GM12891 (cell line): ENCODE results near the gene MNT.

Experiments used
- POLR2A ChIP-seq: IDR thresholded peaks from 2 replicates; pipeline ENCODE4 v1.6.1; 2011; ENCODE audit warnings: low read depth, low read length, control low read depth
- POLR2AphosphoS5 ChIP-seq: IDR thresholded peaks from 2 replicates; pipeline ENCODE4 v1.6.1; 2011; ENCODE audit warnings: low read depth, low read length, control low read depth

DNA sequence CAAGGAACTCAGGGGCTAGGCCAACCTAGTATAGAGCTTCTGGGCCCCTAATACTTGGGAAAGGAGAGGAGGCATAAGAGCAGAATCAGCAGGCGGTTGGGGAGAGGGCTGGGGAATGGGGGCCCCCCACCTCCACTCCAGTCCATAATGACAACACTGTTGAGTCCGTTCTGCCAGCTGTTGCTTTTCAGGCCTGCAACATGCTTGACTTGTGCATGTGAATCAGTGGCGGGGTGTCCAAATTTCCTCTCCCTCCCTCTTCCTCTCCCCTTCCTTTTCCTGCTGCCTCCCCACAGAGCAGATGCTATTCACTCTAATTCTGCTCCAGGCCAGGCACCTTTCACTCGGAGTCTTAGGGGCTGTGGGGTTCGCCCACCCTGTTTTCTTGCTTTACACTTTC is 31.8 kb downstream of the MNT start:
- TF ChIP-seq POLR2A (no peak), POLR2AphosphoS5 (no peak)
